ENCODE results near the gene GPR135. TPM values are rescaled to one million over a fixed set of nuclear protein-coding genes. Genes with fewer than 3 reads are reported as not detected.

GPR135 gene
- total and polyA plus RNA-seq, 2 of the 13 experiments (the other 11 are each of a cell fraction or from before 2014, with no cell fraction given) = 0.46 to 1.3 TPM

DNA sequence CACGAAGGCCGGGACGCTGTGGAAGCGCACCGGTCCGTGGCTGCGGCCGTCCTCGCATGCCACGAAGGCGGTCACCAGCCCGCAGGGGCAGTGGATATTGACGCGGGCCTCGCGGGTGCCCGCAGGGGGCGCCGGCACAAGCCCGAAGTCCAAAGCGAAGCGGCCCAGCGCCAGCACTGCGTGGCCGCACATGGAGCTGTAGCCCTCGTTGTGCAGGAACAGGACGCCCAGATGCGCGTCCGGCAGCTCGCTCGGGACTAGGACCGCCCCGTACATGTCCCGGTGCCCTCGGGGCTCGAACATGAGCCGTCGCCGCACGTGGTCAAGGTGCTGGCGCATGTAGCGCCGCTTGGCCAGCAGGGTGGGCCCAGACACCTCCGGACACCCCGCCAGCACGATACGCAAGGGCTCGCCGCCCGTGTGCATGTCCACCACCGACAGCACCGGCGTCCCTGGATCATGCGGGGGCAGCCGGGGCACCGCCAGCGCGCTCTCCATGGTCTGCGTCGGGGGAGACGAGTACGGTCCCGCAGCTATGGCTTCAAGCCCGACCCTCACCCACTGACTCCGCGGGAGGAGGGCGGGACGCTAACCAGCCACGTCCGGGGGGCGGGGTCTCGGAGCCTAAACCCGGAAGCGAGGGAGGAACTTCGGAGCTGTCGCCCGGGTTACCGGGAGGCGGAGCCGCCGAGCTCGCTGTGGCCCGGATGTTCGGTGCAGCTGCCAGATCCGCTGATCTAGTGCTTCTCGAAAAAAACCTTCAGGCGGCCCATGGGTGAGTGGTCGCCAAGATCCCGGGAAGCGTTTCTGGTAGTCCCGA, 18.8 kb upstream of the GPR135 start, which contains the start of the genes JKAMP and L3HYPDH (continued):
- TF ChIP-seq, protein P1, sequence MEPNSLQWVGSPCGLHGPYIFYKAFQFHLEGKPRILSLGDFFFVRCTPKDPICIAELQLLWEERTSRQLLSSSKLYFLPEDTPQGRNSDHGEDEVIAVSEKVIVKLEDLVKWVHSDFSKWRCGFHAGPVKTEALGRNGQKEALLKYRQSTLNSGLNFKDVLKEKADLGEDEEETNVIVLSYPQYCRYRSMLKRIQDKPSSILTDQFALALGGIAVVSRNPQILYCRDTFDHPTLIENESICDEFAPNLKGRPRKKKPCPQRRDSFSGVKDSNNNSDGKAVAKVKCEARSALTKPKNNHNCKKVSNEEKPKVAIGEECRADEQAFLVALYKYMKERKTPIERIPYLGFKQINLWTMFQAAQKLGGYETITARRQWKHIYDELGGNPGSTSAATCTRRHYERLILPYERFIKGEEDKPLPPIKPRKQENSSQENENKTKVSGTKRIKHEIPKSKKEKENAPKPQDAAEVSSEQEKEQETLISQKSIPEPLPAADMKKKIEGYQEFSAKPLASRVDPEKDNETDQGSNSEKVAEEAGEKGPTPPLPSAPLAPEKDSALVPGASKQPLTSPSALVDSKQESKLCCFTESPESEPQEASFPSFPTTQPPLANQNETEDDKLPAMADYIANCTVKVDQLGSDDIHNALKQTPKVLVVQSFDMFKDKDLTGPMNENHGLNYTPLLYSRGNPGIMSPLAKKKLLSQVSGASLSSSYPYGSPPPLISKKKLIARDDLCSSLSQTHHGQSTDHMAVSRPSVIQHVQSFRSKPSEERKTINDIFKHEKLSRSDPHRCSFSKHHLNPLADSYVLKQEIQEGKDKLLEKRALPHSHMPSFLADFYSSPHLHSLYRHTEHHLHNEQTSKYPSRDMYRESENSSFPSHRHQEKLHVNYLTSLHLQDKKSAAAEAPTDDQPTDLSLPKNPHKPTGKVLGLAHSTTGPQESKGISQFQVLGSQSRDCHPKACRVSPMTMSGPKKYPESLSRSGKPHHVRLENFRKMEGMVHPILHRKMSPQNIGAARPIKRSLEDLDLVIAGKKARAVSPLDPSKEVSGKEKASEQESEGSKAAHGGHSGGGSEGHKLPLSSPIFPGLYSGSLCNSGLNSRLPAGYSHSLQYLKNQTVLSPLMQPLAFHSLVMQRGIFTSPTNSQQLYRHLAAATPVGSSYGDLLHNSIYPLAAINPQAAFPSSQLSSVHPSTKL (CRISPR knock-in tag; IDR thresholded peaks at IDR 0.05) = peak; percentile 72
- TF ChIP-seq KDM5B (CRISPR knock-in tag; IDR thresholded peaks at IDR 0.05; ENCODE audit: borderline replicate concordance) (peak; percentile 99), MTA1 (CRISPR knock-in tag; IDR thresholded peaks at IDR 0.05; ENCODE audit: borderline replicate concordance) (peak; percentile 89; the same call in 1 of the 2 replicates), MIER3 (CRISPR knock-in tag; IDR thresholded peaks at IDR 0.05; ENCODE audit: borderline replicate concordance) (peak; percentile 62; the same call in 1 of the 2 replicates), ZNF703 (CRISPR knock-in tag; IDR thresholded peaks at IDR 0.05; ENCODE audit: borderline replicate concordance) (peak; percentile 98), DPF2 (CRISPR knock-in tag; IDR thresholded peaks at IDR 0.05; ENCODE audit: borderline replicate concordance, low read depth) (no peak), GLI4 (CRISPR knock-in tag; IDR thresholded peaks at IDR 0.05; ENCODE audit: borderline replicate concordance) (peak; percentile 97; the same call in 1 of the 2 replicates), TGIF2 (CRISPR knock-in tag; IDR thresholded peaks at IDR 0.05) (peak; percentile 54), MAF1 (CRISPR knock-in tag; IDR thresholded peaks at IDR 0.05; ENCODE audit: borderline replicate concordance) (peak; percentile 86; the same call in 1 of the 2 replicates), HDAC2 (CRISPR knock-in tag; IDR thresholded peaks at IDR 0.05) (peak; percentile 76), CC2D1A (CRISPR knock-in tag; IDR thresholded peaks at IDR 0.05) (no peak), FOXA1 (IDR thresholded peaks at IDR 0.05) (no peak), FOXA1 (CRISPR knock-in tag; IDR thresholded peaks at IDR 0.05) (peak; percentile 62)
- TF ChIP-seq, protein P2, sequence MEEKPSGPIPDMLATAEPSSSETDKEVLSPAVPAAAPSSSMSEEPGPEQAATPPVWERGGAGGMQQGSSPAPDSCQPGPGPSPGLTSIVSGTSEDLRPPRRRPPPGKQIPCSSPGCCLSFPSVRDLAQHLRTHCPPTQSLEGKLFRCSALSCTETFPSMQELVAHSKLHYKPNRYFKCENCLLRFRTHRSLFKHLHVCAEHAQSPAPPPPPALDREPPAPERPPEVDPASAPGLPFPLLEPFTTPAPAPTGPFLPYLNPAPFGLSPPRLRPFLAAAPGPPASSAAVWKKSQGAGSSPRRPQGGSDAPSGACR (CRISPR knock-in tag; IDR thresholded peaks at IDR 0.05) = no peak
- TF ChIP-seq, protein P3, sequence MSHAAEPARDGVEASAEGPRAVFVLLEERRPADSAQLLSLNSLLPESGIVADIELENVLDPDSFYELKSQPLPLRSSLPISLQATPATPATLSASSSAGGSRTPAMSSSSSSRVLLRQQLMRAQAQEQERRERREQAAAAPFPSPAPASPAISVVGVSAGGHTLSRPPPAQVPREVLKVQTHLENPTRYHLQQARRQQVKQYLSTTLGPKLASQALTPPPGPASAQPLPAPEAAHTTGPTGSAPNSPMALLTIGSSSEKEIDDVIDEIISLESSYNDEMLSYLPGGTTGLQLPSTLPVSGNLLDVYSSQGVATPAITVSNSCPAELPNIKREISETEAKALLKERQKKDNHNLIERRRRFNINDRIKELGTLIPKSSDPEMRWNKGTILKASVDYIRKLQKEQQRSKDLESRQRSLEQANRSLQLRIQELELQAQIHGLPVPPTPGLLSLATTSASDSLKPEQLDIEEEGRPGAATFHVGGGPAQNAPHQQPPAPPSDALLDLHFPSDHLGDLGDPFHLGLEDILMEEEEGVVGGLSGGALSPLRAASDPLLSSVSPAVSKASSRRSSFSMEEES (CRISPR knock-in tag; IDR thresholded peaks at IDR 0.05) = peak; percentile 65

All from HepG2 (cell line).